GM08714 (cell line): Measurements from ENCODE around the gene SMAD1.
"Not testable (repeated sequence)": the region's sequence is repeated elsewhere in the genome, so short reads cannot be mapped to it uniquely, and the experiment has no call there.

Experiments
- H3K4me3 ChIP-seq: fragments of 200-500 bp; sonication (Bioruptor generic); 2 replicates; pipeline ENCODE4 v1.5.1; 2014; ENCODE audit warnings: mild to moderate bottlenecking, low read length, inconsistent platforms
- ZNF274 ChIP-seq: IDR thresholded peaks from 2 replicates; pipeline ENCODE4 v1.6.1; 2012; ENCODE audit warnings: mild to moderate bottlenecking, low read depth, low read length

Gene SMAD1

GRCh38 chr4:145580906-145581305 is 99.3 kb downstream of the SMAD1 start:
- no peak for TF ChIP-seq ZNF274
- no peak overlapping the region for H3K4me3 ChIP-seq

- TF ChIP-seq ZNF274: no peak
- H3K4me3 ChIP-seq: no peak overlapping the region
Measured at GRCh38 chr4:145583191-145584055, 101.8 kb downstream of the SMAD1 start.

- no peak for TF ChIP-seq ZNF274
- H3K4me3 ChIP-seq: no peak overlapping the region
Measured at GRCh38 chr4:145587088-145587754, 105.6 kb downstream of the SMAD1 start.

- H3K4me3 ChIP-seq: not testable (repeated sequence)
Measured at GRCh38 chr4:145589381-145589780, 107.7 kb downstream of the SMAD1 start.

- H3K4me3 ChIP-seq: no peak overlapping the region
- no peak for TF ChIP-seq ZNF274
Measured at GRCh38 chr4:145589916-145590702, 108.5 kb downstream of the SMAD1 start.

GRCh38 chr4:145602129-145602760 is 120.6 kb downstream of the SMAD1 start:
- TF ChIP-seq ZNF274: no peak
- H3K4me3 ChIP-seq: no peak overlapping the region

- no peak overlapping the region for H3K4me3 ChIP-seq
- TF ChIP-seq ZNF274: no peak
Measured at GRCh38 chr4:145605941-145606340, 124.3 kb downstream of the SMAD1 start.
